HL-60/S4 treated with retinoic acid at 250 ng/mL for 4 days and 3 days (cell line): ENCODE data around the gene TPRX1.
"Not testable (repeated sequence)": the region's sequence is repeated elsewhere in the genome, so short reads cannot be mapped to it uniquely, and the experiment has no call there.

Experiments used
- in situ Hi-C: fragments of 300-500 bp; cut with MboI; formaldehyde crosslinking; loops from 2 replicates; pipeline ENCODE4 v1.7.0; 2022; ENCODE audit warnings: low sequenced_read_pairs

The TPRX1 gene

GRCh38 chr19:47803148-47803547 is 1.2 kb downstream of the TPRX1 start:
- in situ Hi-C loops = not testable (repeated sequence)

- in situ Hi-C loops = no loop called here
These were observed 1.8 kb downstream of the TPRX1 start for GRCh38 chr19:47802521-47803043.

GRCh38 chr19:47801270-47801669 is 3.1 kb downstream of the TPRX1 start:
- in situ Hi-C loops = no loop called here

- in situ Hi-C loops = no loop called here
These were observed 5.5 kb downstream of the TPRX1 start for GRCh38 chr19:47798904-47799266.

- in situ Hi-C loops = no loop called here
These were observed 6.1 kb downstream of the TPRX1 start for GRCh38 chr19:47797996-47798903.

GRCh38 chr19:47796785-47797184 is 7.6 kb downstream of the TPRX1 start:
- in situ Hi-C loops = no loop called here

GRCh38 chr19:47794526-47794925 is 9.8 kb downstream of the TPRX1 start:
- in situ Hi-C loops = no loop called here

GRCh38 chr19:47792616-47793015 is 11.7 kb downstream of the TPRX1 start:
- in situ Hi-C loops = no loop called here

- in situ Hi-C loops = no loop called here
These were observed 13.9 kb downstream of the TPRX1 start for GRCh38 chr19:47790398-47790814.

GRCh38 chr19:47789811-47790210 is 14.5 kb downstream of the TPRX1 start:
- in situ Hi-C loops = not testable (repeated sequence)

- in situ Hi-C loops = not testable (repeated sequence)
These were observed 17.0 kb downstream of the TPRX1 start for GRCh38 chr19:47787307-47787706.

GRCh38 chr19:47786566-47786965 is 17.8 kb downstream of the TPRX1 start:
- in situ Hi-C loops = no loop called here

GRCh38 chr19:47781590-47782262 is 22.6 kb downstream of the TPRX1 start:
- in situ Hi-C loops = no loop called here

GRCh38 chr19:47780215-47780551 is 24.2 kb downstream of the TPRX1 start:
- in situ Hi-C loops = no loop called here

- in situ Hi-C loops = no loop called here
These were observed 24.7 kb downstream of the TPRX1 start for GRCh38 chr19:47779524-47780214.

GRCh38 chr19:47778954-47779351 is 25.4 kb downstream of the TPRX1 start:
- in situ Hi-C loops = no loop called here

GRCh38 chr19:47778049-47778953 is 26.1 kb downstream of the TPRX1 start, which contains the start of gene SELENOW:
SELENOW (plus strand) TSS chr19:47778703; CDS start chr19:47778786, 83 bp downstream.
- in situ Hi-C loops = no loop called here

GRCh38 chr19:47777245-47778048 is 26.9 kb downstream of the TPRX1 start:
- in situ Hi-C loops = not testable (repeated sequence)

- in situ Hi-C loops = no loop called here
These were observed 27.8 kb downstream of the TPRX1 start for GRCh38 chr19:47776568-47776967.
